ENCODE results near the gene SLC2A13. TPM values are rescaled to one million over a fixed set of nuclear protein-coding genes. Genes with fewer than 3 reads are reported as not detected.
"Not testable (repeated sequence)": the region's sequence is repeated elsewhere in the genome, so short reads cannot be mapped to it uniquely, and the experiment has no call there.

The SLC2A13 gene
- total RNA-seq, 4 donors from 2014 or later, result 1.4 to 2.8 (median 2.3) TPM

DNA sequence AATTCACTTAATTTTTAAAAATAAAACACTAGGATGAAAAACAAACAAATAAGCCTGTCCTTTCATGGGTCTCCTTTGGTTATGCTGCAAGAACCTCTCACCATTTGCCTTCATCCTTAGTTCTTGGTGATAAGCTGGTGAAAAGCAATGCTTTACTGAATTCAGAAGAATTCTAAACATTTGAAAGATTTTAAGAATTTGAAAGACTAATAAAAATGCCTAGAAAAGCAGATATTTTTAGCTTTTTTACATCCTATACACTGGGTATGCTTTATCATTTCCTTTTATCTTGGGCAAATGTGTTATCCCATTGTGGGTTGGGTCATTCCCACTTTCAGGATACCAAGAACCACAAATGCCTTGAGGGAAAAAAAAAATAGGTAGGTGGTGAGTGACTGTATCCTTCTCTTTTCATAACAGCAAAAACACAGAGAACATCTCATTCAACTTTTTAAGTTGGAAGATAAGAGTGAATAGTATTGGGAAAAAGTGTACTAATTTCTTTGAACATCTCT, 289.2 kb downstream of the SLC2A13 start:
- DNase-seq (no peak), ATAC-seq (no peak)
- in situ Hi-C loops (cut with MboI; ENCODE audit: low sequenced_read_pairs in 4 of 4) (no loop called here), intact Hi-C loops (cut with DNase I; ENCODE audit: low total_unique reads) (no loop called here)
- Histone ChIP-seq H3K4me1 (no peaks in the 10 kb centered on the region), H3K4me3 (no peak overlapping the region), H3K27ac (no peak overlapping the region), H3K9me3 (no peaks in the 10 kb centered on the region), H3K36me3 (no peaks in the 10 kb centered on the region), H3K27me3 (no peaks in the 10 kb centered on the region)
- no peak for TF ChIP-seq POLR2A (IDR thresholded peaks at IDR 0.05)
- TF ChIP-seq CTCF (IDR thresholded peaks at IDR 0.05 in 4 of 5, conservative IDR thresholded peaks at IDR 0.05 in 1 of 5), result no peak

DNA sequence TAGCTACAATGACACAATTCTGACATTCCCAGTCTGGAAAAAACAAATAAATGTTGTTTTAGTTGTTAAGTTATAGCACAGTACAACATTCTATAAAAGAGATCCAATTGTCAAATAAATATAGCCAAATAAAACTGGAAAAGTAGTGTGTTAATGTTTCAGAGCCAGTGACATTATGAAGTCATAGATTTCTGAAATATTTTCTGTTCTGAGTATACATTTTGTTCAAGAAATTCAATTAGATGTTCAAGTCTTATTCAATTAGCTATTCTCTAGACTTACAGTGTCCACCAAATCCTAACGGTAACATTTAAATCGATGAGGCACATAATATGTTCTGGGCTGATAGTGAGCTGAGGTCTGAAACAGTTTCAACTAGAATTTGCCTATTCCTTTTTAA, 290.1 kb downstream of the SLC2A13 start:
- Histone ChIP-seq H3K27ac (no peak overlapping the region), H3K36me3 (no peaks in the 10 kb centered on the region), H3K27me3 (no peaks in the 10 kb centered on the region), H3K9me3 (peaks cover 0 to 3% (median 0%) of the 10 kb centered on the region in 3 donors), H3K4me1 (no peaks in the 10 kb centered on the region), H3K4me3 (no peak overlapping the region)
- DNase-seq, result no peak
- no peak for ATAC-seq
- TF ChIP-seq CTCF (IDR thresholded peaks at IDR 0.05 in 4 of 5, conservative IDR thresholded peaks at IDR 0.05 in 1 of 5) (no peak), POLR2A (IDR thresholded peaks at IDR 0.05) (no peak)
- in situ Hi-C loops (cut with MboI; ENCODE audit: low sequenced_read_pairs in 4 of 4) (no loop called here), intact Hi-C loops (cut with DNase I; ENCODE audit: low total_unique reads) (no loop called here)

GRCh38 chr12:39814626-39815025, 291.3 kb downstream of the SLC2A13 start:
- no peak for ATAC-seq
- Histone ChIP-seq H3K4me3 (no peak overlapping the region), H3K27me3 (no peaks in the 10 kb centered on the region), H3K9me3 (peaks cover 0 to 4% (median 0%) of the 10 kb centered on the region in 3 donors), H3K27ac (no peak overlapping the region), H3K36me3 (no peaks in the 10 kb centered on the region), H3K4me1 (no peaks in the 10 kb centered on the region)
- intact Hi-C loops (cut with DNase I; ENCODE audit: low total_unique reads), result no loop called here
- TF ChIP-seq CTCF (IDR thresholded peaks at IDR 0.05 in 4 of 5, conservative IDR thresholded peaks at IDR 0.05 in 1 of 5) (no peak), POLR2A (IDR thresholded peaks at IDR 0.05) (no peak)
- in situ Hi-C loops (cut with MboI; ENCODE audit: low sequenced_read_pairs in 4 of 4), result no loop called here
- DNase-seq, result no peak

DNA sequence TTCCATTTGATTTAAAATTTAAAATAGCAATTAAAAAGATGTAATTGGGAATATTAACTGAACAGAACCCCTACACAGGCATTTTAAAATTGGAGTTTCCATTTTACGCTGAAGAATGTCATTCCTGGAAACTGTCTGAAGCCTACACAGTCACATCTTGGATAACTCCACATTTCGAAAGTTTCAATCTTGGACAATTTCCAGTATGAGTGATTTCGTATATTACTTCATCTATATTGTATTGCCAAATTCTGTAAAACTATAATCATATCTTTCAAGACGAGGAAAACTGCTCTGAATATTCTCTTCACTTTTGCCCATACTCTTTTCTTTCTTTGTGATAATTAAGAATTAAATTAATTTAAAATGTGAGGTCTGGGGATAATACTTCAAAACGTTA, 292.1 kb downstream of the SLC2A13 start:
- no peaks in the 10 kb centered on the region for H3K36me3 ChIP-seq
- H3K27ac ChIP-seq, result no peak overlapping the region
- DNase-seq, result no peak
- intact Hi-C loops (cut with DNase I; ENCODE audit: low total_unique reads) (no loop called here), in situ Hi-C loops (cut with MboI; ENCODE audit: low sequenced_read_pairs in 4 of 4) (no loop called here)
- peaks cover 0 to 4% (median 0%) of the 10 kb centered on the region in 3 donors for H3K9me3 ChIP-seq
- no peaks in the 10 kb centered on the region for H3K4me1 ChIP-seq
- H3K27me3 ChIP-seq, result no peaks in the 10 kb centered on the region
- no peak overlapping the region for H3K4me3 ChIP-seq
- ATAC-seq, result no peak
- TF ChIP-seq POLR2A (IDR thresholded peaks at IDR 0.05) (no peak), CTCF (IDR thresholded peaks at IDR 0.05 in 4 of 5, conservative IDR thresholded peaks at IDR 0.05 in 1 of 5) (no peak)

DNA sequence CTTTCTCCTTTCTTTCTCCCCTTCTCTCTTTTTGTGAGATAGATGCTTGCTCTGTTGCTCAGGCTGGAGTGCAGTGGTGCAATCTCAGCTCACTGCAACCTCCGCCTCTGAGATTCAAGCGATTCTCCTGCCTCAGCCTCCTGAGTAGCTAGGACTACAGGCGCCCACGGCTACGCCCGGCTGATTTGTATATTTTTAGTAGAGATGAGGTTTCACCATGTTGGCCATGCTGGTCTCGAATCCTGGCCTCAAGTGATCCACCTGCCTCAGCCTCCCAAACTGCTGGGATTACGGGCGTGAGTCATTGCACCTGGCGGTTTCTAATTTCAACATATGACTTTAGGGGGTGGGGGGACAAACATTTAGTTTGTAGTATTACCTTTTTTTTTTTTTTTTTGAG, 293.4 kb downstream of the SLC2A13 start:
- H3K9me3 ChIP-seq; DNase-seq; H3K27me3 ChIP-seq; intact Hi-C loops (cut with DNase I; ENCODE audit: low total_unique reads); H3K27ac ChIP-seq; H3K4me1 ChIP-seq; ATAC-seq; H3K36me3 ChIP-seq; H3K4me3 ChIP-seq; in situ Hi-C loops (cut with MboI; ENCODE audit: low sequenced_read_pairs in 4 of 4): not testable (repeated sequence)
